Measurements from ENCODE around the gene FZD2.

FZD2 gene

DNA sequence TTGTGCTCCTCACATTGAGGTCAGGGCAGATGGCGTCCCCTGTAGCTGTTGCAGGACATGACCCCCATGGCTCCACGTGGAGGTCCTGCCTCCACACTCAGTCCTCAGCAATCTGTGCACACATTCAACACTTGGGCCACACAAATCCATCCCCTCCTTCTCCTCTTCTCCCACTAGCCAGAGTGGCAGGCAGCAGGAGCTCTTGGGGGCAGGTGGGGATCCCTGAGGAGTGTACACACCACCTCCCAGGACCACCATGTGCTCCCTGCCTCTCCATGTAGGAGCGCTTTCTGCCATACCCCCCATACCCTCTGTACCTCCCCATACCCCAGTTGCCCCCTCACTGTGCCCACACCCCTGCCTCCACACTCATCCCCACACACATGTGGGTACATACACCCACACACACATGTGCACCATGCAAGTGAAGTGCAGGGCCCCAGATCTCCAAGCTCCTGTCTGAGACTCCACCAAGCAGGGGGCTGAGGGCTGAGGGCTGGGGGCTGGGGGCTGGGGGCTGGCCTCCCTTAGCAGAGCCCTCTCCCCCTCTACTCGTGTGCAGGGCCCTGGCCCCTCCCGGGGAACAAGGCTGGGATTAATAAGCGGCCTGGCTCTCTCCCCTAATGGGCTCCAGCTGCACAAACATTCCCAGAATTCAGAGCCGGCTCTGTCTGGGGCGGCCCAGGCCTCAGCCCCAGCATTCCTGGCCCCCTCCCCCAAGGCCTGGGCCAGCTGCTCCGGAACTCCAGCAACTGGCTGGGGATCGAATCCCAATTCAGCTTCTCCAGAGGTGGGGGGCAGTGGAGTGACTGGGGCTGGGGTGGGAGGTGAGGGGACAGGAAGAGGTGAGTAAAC is 50.8 kb downstream of the FZD2 start:
- DNase-seq (ENCODE audit: low read depth in 2 of 2), result no peak

GRCh38 chr17:44608727-44609435 is 51.6 kb downstream of the FZD2 start:
- DNase-seq (ENCODE audit: low read depth in 2 of 2), result no peak

- DNase-seq (ENCODE audit: low read depth in 2 of 2), result no peak
These were observed 53.0 kb downstream of the FZD2 start for GRCh38 chr17:44610331-44610730.
